Naive B cell (primary cell): Measurements from ENCODE around the gene POSTN. TPM values are rescaled to one million over a fixed set of nuclear protein-coding genes. Genes with fewer than 3 reads are reported as not detected.
"Not testable (repeated sequence)": the region's sequence is repeated elsewhere in the genome, so short reads cannot be mapped to it uniquely, and the experiment has no call there.

Experiments
- ATAC-seq, 2 donors: fragments of 150-1000 bp; cut with Tn5 transposase; 2 replicates each; pipeline ENCODE4 v1.10.0; 2021; ENCODE audit warnings: low read depth in 2 of 2, mild to moderate bottlenecking in 2 of 2, moderate library complexity in 2 of 2
- DNase-seq: peaks from one replicate; pipeline ENCODE4 v3.0.0; 2022
- H3K27ac Mint-ChIP-seq, 6 donors: one replicate each; pipeline ENCODE4 v1.8.0; 2020 to 2022; ENCODE audit warnings: mild to moderate bottlenecking in 6 of 6, mixed read lengths in 6 of 6, moderate library complexity in 5 of 6, inconsistent platforms in 2 of 6
- H3K27me3 Mint-ChIP-seq, 3 donors: one replicate each; pipeline ENCODE4 v1.8.0; 2021 to 2022; ENCODE audit warnings: mixed read lengths in 3 of 3, mild to moderate bottlenecking in 1 of 3
- H3K36me3 Mint-ChIP-seq, 2 donors: one replicate each; pipeline ENCODE4 v1.8.0; 2020 to 2022; ENCODE audit warnings: mixed read lengths in 2 of 2, inconsistent platforms in 1 of 2, mild to moderate bottlenecking in 1 of 2
- H3K4me1 Mint-ChIP-seq, 3 donors: one replicate each; pipeline ENCODE4 v1.8.0; 2020 to 2022; ENCODE audit warnings: mixed read lengths in 3 of 3, inconsistent platforms in 1 of 3, mild to moderate bottlenecking in 1 of 3, moderate library complexity in 1 of 3
- H3K4me3 Mint-ChIP-seq, 8 donors: one replicate each; pipeline ENCODE4 v1.8.0; 2020 to 2022; ENCODE audit warnings: mild to moderate bottlenecking in 8 of 8, mixed read lengths in 8 of 8, moderate library complexity in 8 of 8, inconsistent platforms in 2 of 8
- H3K9me3 Mint-ChIP-seq, 7 donors: one replicate each; pipeline ENCODE4 v1.8.0; 2020 to 2022; ENCODE audit warnings: mixed read lengths in 7 of 7, mild to moderate bottlenecking in 5 of 7, inconsistent platforms in 2 of 7, moderate library complexity in 1 of 7
- polyA plus RNA-seq, 6 donors: library from polyadenylated mRNA; unstranded; fragments of 300-500 nt; fragmentation: Illumina TruSeq; gene quantifications; one replicate each; pipeline ENCODE4 v1.2.3, GENCODE V29; 2021; ENCODE audit warnings: low read depth in 6 of 6

Gene POSTN
- polyA plus RNA-seq, 6 donors from 2014 or later, result not detected

GRCh38 chr13:37615276-37615675, 16.7 kb upstream of the POSTN start:
- ATAC-seq (no peak), DNase-seq (no peak)
- no peaks in the 10 kb centered on the region for H3K9me3 Mint-ChIP-seq
- no peak overlapping the region for H3K4me3 Mint-ChIP-seq
- H3K36me3 Mint-ChIP-seq, result no peaks in the 10 kb centered on the region
- H3K4me1 Mint-ChIP-seq, result no peaks in the 10 kb centered on the region
- no peak overlapping the region for H3K27ac Mint-ChIP-seq
- no peaks in the 10 kb centered on the region for H3K27me3 Mint-ChIP-seq

GRCh38 chr13:37613638-37614037, 15.1 kb upstream of the POSTN start:
- Mint-ChIP-seq H3K27ac (no peak overlapping the region), H3K27me3 (no peaks in the 10 kb centered on the region), H3K9me3 (no peaks in the 10 kb centered on the region), H3K4me1 (no peaks in the 10 kb centered on the region), H3K36me3 (no peaks in the 10 kb centered on the region), H3K4me3 (no peak overlapping the region)
- DNase-seq (no peak), ATAC-seq (no peak)

DNA sequence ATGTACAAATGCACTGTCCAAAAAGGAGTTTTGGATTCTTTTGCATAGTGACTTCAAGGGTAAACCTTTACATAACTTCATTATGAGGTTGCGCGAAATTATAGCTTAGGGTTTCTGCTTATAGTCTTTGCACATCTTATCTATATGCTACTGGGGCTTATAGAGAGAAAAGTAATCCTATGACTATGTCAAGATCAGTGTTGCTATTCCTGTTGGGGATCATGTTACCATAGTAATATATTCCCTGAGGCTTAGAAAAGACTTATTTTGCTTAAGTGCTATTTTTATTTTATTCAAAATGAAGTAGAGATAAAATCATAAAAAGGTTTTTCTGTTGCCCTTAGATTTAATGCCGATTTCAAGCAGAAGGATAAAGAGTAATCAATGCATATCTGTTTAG, 14.7 kb upstream of the POSTN start:
- no peak overlapping the region for H3K4me3 Mint-ChIP-seq
- ATAC-seq (no peak), DNase-seq (no peak)
- H3K27ac Mint-ChIP-seq, result no peak overlapping the region
- no peaks in the 10 kb centered on the region for H3K27me3 Mint-ChIP-seq
- H3K4me1 Mint-ChIP-seq, result no peaks in the 10 kb centered on the region
- H3K9me3 Mint-ChIP-seq, result no peaks in the 10 kb centered on the region
- H3K36me3 Mint-ChIP-seq, result no peaks in the 10 kb centered on the region

- H3K4me1 Mint-ChIP-seq, result no peaks in the 10 kb centered on the region
- ATAC-seq, result no peak
- H3K9me3 Mint-ChIP-seq, result peaks cover 0 to 9% (median 2%) of the 10 kb centered on the region in 7 donors
- H3K27me3 Mint-ChIP-seq, result no peaks in the 10 kb centered on the region
- H3K4me3 Mint-ChIP-seq, result no peak overlapping the region
- DNase-seq, result no peak
- no peak overlapping the region for H3K27ac Mint-ChIP-seq
- H3K36me3 Mint-ChIP-seq, result no peaks in the 10 kb centered on the region
These were observed 10.3 kb upstream of the POSTN start for GRCh38 chr13:37608750-37609339.

DNA sequence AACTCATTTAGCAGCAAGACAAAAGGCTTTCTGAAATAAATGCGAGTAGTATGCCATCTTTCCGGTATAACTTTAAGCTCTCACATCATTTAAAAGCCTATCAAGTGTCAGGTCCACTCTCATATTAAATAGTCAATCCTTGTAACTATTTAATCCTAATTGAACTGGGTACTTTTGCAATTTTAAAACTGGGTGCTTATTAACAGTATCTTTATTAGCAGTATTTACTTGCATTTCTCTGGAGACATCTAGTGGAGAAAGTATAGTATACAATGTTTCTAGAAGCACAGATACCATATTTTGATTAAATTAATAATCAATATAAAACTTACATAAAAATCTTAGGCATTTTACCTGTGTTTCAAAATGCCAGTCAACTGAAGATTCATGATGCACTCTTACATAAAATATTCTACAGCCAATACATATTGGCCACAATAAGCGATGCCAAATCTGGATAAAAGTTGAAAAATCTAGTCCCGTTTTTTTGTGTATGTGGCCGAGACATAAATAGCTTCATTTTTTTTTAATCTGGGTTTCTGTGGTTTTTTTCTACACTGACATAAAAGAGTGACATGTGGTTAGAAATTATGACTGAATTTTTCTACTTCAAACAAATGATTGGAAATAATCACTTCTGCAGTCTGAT, 4.3 kb upstream of the POSTN start:
- ATAC-seq (no peak), DNase-seq (no peak)
- Mint-ChIP-seq H3K27ac (no peak overlapping the region), H3K36me3 (no peaks in the 10 kb centered on the region), H3K27me3 (no peaks in the 10 kb centered on the region), H3K9me3 (peaks cover 0 to 9% (median 2%) of the 10 kb centered on the region in 7 donors), H3K4me3 (no peak overlapping the region), H3K4me1 (no peaks in the 10 kb centered on the region)

DNA sequence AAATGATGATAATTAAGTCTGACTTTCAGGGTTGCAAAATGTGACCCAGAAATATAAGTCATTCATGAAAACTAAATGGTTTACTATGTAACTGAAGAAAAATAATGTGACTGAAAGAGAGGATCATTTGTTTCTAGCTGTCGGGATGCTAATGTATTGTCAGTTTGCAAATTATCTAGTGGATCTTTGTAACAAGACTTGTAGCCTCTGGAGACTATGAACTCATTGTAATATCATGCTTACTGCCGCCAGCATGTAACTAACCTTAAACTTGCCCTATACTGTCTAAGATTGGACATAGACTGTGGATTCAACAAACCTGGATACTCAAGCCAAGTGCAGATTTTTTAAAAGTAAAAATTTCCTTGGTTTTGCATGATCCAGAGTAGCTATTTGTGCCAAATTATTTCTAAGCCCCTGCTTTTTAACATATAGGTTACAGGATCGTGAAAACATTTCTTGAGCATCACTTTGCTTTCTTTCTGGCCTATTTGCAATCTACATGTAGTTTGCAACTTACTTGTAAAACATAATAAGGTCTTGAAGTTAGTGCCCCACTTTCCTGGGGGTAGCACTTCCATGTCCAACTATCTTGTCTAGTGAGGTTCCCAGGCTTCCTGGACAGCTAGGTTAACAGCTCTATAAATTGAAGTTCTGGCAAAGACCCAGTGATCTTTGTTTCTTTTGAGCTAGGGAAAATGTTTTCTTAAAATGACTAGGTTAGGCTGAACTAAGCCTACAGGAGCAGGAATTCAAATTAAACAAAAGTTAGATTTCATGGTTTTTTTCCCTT, 3.3 kb upstream of the POSTN start:
- H3K27me3 Mint-ChIP-seq, result no peaks in the 10 kb centered on the region
- H3K4me3 Mint-ChIP-seq, result no peak overlapping the region
- no peak for ATAC-seq
- no peaks in the 10 kb centered on the region for H3K4me1 Mint-ChIP-seq
- H3K9me3 Mint-ChIP-seq, result peaks cover 0 to 9% (median 1%) of the 10 kb centered on the region in 7 donors
- H3K27ac Mint-ChIP-seq, result no peak overlapping the region
- DNase-seq, result no peak
- no peaks in the 10 kb centered on the region for H3K36me3 Mint-ChIP-seq

DNA sequence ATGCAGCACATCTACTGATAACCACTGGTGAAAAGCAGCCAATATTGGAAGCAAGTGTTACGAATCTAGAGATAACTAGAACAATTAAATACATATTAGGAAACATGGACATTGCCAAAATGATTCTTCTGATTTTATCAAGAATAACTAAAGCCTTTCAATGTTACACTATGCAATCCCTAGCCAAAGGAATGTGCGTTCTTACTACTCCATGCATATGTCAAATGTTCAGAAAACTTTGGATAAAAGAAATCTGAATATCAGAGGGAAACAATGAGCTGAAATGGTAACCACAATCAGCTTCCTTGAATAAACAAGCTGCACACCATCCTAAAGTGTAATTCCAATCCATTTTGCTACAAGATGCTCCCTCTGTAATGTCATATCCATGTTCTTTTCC, 951 bp upstream of the POSTN start:
- Mint-ChIP-seq H3K9me3 (no peaks in the 10 kb centered on the region), H3K36me3 (no peaks in the 10 kb centered on the region), H3K27me3 (no peaks in the 10 kb centered on the region), H3K4me1 (no peaks in the 10 kb centered on the region), H3K27ac (no peak overlapping the region), H3K4me3 (no peak overlapping the region)
- no peak for ATAC-seq
- DNase-seq, result no peak

GRCh38 chr13:37597477-37598025, 1.0 kb downstream of the POSTN start:
- Mint-ChIP-seq H3K4me3 (no peak overlapping the region), H3K27ac (no peak overlapping the region), H3K4me1 (no peaks in the 10 kb centered on the region), H3K27me3 (no peaks in the 10 kb centered on the region), H3K9me3 (no peaks in the 10 kb centered on the region), H3K36me3 (no peaks in the 10 kb centered on the region)
- DNase-seq, result no peak
- no peak for ATAC-seq

- Mint-ChIP-seq H3K27me3 (no peaks in the 10 kb centered on the region), H3K27ac (no peak overlapping the region), H3K4me1 (no peaks in the 10 kb centered on the region), H3K4me3 (no peak overlapping the region), H3K36me3 (no peaks in the 10 kb centered on the region), H3K9me3 (no peaks in the 10 kb centered on the region)
- DNase-seq (no peak), ATAC-seq (no peak)
These were observed 1.8 kb downstream of the POSTN start for GRCh38 chr13:37596805-37597204.

DNA sequence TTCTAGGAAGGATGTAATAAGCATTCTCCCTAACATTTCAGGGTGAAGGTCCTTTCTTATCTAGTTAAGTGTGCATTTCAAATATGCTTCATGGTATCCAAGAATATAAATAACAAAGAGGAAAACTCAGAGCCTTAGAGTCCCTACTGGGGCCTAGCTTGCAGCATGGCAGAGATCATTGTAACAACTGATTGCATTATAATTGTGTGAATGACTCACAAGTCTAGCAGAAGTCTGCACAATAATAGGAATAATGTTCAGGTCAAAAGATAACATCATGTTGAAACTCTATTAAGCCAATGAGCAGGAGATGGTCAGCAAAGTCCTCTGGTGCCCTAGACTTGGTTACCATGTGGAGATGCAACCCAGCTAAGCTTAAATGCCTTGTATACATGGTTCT, 3.4 kb downstream of the POSTN start:
- H3K9me3 Mint-ChIP-seq, result peaks cover 0 to 4% (median 0%) of the 10 kb centered on the region in 7 donors
- ATAC-seq (no peak), DNase-seq (no peak)
- no peak overlapping the region for H3K27ac Mint-ChIP-seq
- H3K4me1 Mint-ChIP-seq, result no peaks in the 10 kb centered on the region
- no peaks in the 10 kb centered on the region for H3K27me3 Mint-ChIP-seq
- H3K4me3 Mint-ChIP-seq, result no peak overlapping the region
- H3K36me3 Mint-ChIP-seq, result no peaks in the 10 kb centered on the region

DNA sequence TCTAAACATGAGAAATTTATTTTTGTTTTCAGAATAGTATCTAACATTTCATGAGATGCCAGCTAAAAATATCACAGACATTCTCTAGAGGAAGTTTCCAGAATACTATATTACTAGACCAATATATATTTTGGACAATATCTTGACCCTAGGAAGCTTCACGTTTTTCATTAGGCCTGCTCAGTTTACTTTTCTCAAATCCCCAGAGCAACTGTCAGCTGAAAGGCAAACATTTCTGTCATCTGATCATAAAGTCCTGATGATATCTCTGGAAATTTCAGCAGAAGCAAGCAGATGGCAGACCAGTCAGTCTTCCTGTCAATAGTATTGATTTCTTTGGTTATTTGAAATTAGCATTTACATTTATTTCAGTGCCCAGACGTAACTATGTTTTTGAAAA, 4.0 kb downstream of the POSTN start:
- no peak overlapping the region for H3K27ac Mint-ChIP-seq
- no peak overlapping the region for H3K4me3 Mint-ChIP-seq
- ATAC-seq, result no peak

DNA sequence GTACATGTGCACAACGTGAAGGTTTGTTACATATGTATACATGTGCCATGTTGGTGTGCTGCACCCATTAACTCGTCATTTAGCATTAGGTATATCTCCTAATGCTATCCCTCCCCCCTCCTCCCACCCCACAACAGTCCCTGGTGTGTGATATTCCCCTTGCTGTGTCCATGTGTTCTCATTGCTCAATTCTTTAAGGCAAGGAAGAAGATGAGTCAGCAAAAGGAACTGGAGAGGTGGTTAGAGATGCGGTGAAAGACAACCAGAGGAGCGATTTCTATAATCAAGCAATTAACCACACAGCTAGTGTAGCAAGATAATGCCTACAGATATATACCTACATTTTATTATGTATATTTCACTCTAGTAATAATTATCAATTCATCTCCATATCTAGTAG, 9.2 kb downstream of the POSTN start:
- H3K36me3 Mint-ChIP-seq, H3K27ac Mint-ChIP-seq, H3K27me3 Mint-ChIP-seq, H3K9me3 Mint-ChIP-seq, H3K4me3 Mint-ChIP-seq, DNase-seq, H3K4me1 Mint-ChIP-seq, ATAC-seq: not testable (repeated sequence)

More for the DNA sequence above, 4.0 kb downstream of the POSTN start:
- Mint-ChIP-seq H3K4me1 (no peaks in the 10 kb centered on the region), H3K9me3 (peaks cover 0 to 4% (median 0%) of the 10 kb centered on the region in 7 donors), H3K27me3 (no peaks in the 10 kb centered on the region), H3K36me3 (no peaks in the 10 kb centered on the region)
- DNase-seq, result no peak

- no peaks in the 10 kb centered on the region for H3K4me1 Mint-ChIP-seq
- H3K36me3 Mint-ChIP-seq, result no peaks in the 10 kb centered on the region
- no peaks in the 10 kb centered on the region for H3K27me3 Mint-ChIP-seq
- H3K27ac Mint-ChIP-seq, result no peak overlapping the region
- H3K4me3 Mint-ChIP-seq, result no peak overlapping the region
- H3K9me3 Mint-ChIP-seq, result peaks cover 0 to 7% (median 0%) of the 10 kb centered on the region in 7 donors
- DNase-seq (no peak), ATAC-seq (no peak)
These were observed 11.3 kb downstream of the POSTN start for GRCh38 chr13:37587236-37587635.

GRCh38 chr13:37586164-37586563, 12.4 kb downstream of the POSTN start:
- no peak for DNase-seq
- Mint-ChIP-seq H3K27ac (no peak overlapping the region), H3K36me3 (no peaks in the 10 kb centered on the region), H3K4me3 (no peak overlapping the region), H3K9me3 (peaks cover 0 to 3% (median 0%) of the 10 kb centered on the region in 7 donors), H3K4me1 (no peaks in the 10 kb centered on the region), H3K27me3 (no peaks in the 10 kb centered on the region)
- ATAC-seq, result no peak
